ENCODE measurements around the gene GPRIN1. TPM values are rescaled to one million over a fixed set of nuclear protein-coding genes. Genes with fewer than 3 reads are reported as not detected.

GPRIN1 gene
- total RNA-seq, 1 donor from 2014 or later = 2.1 TPM

DNA sequence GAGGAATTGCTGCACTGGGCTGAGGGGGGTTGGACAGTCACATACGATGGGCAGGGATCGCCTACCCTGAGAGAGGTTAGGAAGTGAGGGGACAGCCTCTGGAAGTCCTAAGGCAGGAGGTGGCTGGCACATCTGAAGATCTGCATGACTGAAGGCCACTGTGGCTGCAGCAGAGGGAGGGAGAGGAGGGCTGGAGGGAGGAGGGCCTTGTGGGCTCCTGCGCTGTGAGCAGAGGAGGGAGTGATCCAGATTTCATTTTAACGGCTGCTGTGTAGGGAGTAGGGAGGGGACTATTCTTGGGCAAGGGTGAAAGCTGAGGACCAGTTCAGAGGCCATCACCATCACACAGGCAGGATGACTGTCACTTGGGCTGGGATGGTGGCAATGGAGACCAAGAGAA is 27.6 kb upstream of the GPRIN1 start:
- Mint-ChIP-seq H3K36me3 (ENCODE audit: low read depth) (no peaks in the 10 kb centered on the region), H3K4me3 (ENCODE audit: unreplicated experiment) (no peak overlapping the region), H3K27ac (ENCODE audit: unreplicated experiment) (no peak overlapping the region)

DNA sequence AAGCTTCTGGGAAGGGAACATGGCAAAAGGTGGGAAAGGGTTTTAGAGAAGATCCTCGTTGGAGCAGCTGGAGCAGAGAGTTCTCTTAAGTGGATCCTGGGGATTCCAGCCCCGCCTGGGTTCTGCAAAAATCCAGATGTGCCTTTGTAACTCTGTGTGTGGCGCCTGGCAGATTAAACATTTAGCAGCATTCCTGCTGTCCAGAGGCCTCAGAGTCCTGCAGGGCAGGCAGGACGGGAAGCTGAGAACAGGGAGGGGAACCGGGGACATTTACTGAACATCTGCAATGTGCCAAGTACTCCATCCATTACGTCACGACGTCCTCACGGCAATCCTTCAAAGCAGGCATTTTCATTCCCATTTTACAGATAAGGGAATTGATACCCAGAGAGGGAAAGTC is 26.5 kb upstream of the GPRIN1 start:
- no peak overlapping the region for H3K27ac Mint-ChIP-seq (ENCODE audit: unreplicated experiment)
- no peak overlapping the region for H3K4me3 Mint-ChIP-seq (ENCODE audit: unreplicated experiment)
- H3K9me3 Mint-ChIP-seq (ENCODE audit: low read depth) = no peaks in the 10 kb centered on the region
- TF ChIP-seq, protein P1, sequence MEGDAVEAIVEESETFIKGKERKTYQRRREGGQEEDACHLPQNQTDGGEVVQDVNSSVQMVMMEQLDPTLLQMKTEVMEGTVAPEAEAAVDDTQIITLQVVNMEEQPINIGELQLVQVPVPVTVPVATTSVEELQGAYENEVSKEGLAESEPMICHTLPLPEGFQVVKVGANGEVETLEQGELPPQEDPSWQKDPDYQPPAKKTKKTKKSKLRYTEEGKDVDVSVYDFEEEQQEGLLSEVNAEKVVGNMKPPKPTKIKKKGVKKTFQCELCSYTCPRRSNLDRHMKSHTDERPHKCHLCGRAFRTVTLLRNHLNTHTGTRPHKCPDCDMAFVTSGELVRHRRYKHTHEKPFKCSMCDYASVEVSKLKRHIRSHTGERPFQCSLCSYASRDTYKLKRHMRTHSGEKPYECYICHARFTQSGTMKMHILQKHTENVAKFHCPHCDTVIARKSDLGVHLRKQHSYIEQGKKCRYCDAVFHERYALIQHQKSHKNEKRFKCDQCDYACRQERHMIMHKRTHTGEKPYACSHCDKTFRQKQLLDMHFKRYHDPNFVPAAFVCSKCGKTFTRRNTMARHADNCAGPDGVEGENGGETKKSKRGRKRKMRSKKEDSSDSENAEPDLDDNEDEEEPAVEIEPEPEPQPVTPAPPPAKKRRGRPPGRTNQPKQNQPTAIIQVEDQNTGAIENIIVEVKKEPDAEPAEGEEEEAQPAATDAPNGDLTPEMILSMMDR (IDR thresholded peaks at IDR 0.05) = no peak
- H3K27me3 Mint-ChIP-seq (ENCODE audit: low read depth) = peaks cover 43% of the 10 kb centered on the region
- DNase-seq (ENCODE audit: low spot score) = no peak
- peaks cover 3% of the 10 kb centered on the region for H3K4me1 Mint-ChIP-seq (ENCODE audit: low read depth)
- no peaks in the 10 kb centered on the region for H3K36me3 Mint-ChIP-seq (ENCODE audit: low read depth)

More for the DNA sequence above, 27.6 kb upstream of the GPRIN1 start:
- Mint-ChIP-seq H3K4me1 (ENCODE audit: low read depth) (peaks cover 3% of the 10 kb centered on the region), H3K9me3 (ENCODE audit: low read depth) (no peaks in the 10 kb centered on the region), H3K27me3 (ENCODE audit: low read depth) (peaks cover 38% of the 10 kb centered on the region)
- TF ChIP-seq, protein P1 (IDR thresholded peaks at IDR 0.05) = no peak
- no peak for DNase-seq (ENCODE audit: low spot score)

DNA sequence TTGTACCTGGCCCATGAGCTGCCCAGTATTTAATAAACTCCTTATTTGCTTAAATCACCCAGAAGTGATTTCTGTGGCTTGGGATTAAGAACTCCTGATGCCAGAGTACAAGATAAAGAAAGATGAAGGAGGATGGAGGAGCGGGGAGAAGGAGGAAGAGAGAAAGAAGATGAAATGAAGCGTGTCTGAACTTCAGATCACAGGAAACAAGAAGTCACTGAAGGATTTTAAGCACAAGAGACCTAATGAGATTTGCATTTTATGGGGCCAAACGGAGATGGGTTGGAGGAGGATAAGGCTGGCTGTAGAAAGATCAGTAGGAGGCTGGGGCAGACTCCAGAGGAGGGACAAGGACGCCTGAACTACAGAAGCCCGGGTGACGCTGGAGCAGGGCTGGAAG is 23.6 kb upstream of the GPRIN1 start:
- no peak overlapping the region for H3K4me3 Mint-ChIP-seq (ENCODE audit: unreplicated experiment)

DNA sequence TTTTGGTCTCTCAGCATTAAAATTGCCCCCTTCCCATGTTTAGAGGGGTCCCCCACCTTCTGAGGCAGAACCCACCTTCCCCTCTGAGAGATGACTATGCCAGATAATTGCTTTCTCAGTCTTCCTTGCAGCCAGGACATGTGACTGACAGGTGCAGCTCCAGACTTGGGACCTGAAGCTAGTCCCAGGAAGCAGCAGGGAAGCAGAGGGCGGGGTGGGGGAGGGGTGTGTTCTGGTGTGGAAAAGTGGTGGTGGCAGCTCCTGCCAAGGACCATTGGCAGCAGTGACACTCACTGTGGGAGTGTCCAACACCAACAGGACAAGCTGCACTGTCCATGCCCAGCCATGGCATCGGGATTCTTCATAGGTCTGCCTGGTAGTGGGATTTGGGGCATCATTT is 22.8 kb upstream of the GPRIN1 start:
- TF ChIP-seq, protein P1 (IDR thresholded peaks at IDR 0.05) = no peak
- Mint-ChIP-seq H3K9me3 (ENCODE audit: low read depth) (no peaks in the 10 kb centered on the region), H3K27ac (ENCODE audit: unreplicated experiment) (no peak overlapping the region), H3K36me3 (ENCODE audit: low read depth) (peaks cover 2% of the 10 kb centered on the region), H3K4me1 (ENCODE audit: low read depth) (peaks cover 9% of the 10 kb centered on the region), H3K27me3 (ENCODE audit: low read depth) (peaks cover 66% of the 10 kb centered on the region), H3K4me3 (ENCODE audit: unreplicated experiment) (no peak overlapping the region)
- DNase-seq (ENCODE audit: low spot score) = no peak

More for the DNA sequence above, 23.6 kb upstream of the GPRIN1 start:
- Mint-ChIP-seq H3K36me3 (ENCODE audit: low read depth) (peaks cover 2% of the 10 kb centered on the region), H3K27me3 (ENCODE audit: low read depth) (peaks cover 64% of the 10 kb centered on the region), H3K4me1 (ENCODE audit: low read depth) (peaks cover 9% of the 10 kb centered on the region), H3K27ac (ENCODE audit: unreplicated experiment) (no peak overlapping the region), H3K9me3 (ENCODE audit: low read depth) (no peaks in the 10 kb centered on the region)
- DNase-seq (ENCODE audit: low spot score) = no peak
- TF ChIP-seq, protein P1 (IDR thresholded peaks at IDR 0.05) = no peak

DNA sequence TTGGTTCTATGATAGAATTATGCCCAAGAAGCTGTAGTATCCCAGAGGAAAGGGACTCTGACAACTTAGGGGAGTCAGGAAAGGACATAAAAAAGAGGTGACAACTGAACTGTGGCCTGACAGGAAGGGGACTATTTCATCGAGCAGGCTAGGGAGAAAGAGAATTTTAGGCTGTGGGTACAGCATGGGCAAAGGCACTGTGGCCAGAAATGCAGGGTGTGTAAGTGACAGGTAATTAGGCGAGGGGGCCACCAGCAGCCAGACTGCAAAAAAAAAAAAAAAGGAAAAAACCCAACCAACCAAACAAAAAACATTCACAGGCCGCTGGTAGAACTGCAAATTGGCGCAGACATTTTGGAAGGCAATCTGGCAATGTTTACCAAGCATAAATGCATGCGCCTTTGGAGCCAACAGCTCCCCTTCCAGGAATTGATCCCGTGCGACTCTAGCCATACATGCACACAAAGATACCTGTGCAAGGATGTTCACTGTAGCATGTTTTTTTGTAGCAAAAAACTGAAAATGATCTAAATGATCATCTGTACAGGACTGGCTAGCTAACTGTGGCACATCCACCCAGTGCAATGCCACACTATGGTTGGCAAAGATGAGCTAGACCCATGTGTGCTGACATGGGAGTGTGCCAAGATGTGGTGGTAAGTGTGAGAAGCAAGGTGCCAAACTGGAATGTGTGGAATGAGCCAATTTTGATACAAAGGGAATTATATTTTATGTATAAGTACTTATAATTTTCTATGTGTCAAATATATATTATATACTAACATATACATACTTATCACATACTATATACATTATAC is 21.6 kb upstream of the GPRIN1 start:
- TF ChIP-seq, protein P1 (IDR thresholded peaks at IDR 0.05) = no peak
- H3K27me3 Mint-ChIP-seq (ENCODE audit: low read depth) = peaks cover 70% of the 10 kb centered on the region
- peaks cover 9% of the 10 kb centered on the region for H3K4me1 Mint-ChIP-seq (ENCODE audit: low read depth)
- no peak for DNase-seq (ENCODE audit: low spot score)
- no peak overlapping the region for H3K4me3 Mint-ChIP-seq (ENCODE audit: unreplicated experiment)
- no peak overlapping the region for H3K27ac Mint-ChIP-seq (ENCODE audit: unreplicated experiment)
- H3K9me3 Mint-ChIP-seq (ENCODE audit: low read depth) = no peaks in the 10 kb centered on the region
- H3K36me3 Mint-ChIP-seq (ENCODE audit: low read depth) = peaks cover 2% of the 10 kb centered on the region
